GM12878 (cell line): Measurements from ENCODE around the gene HSPA12B. TPM values are rescaled to one million over a fixed set of nuclear protein-coding genes. Genes with fewer than 3 reads are reported as not detected.
A peak's percentile ranks its signal among the peaks of the same experiment; 100 is the strongest.

Source experiments
- ATF2 ChIP-seq: IDR thresholded peaks from 2 replicates; pipeline ENCODE4 v1.6.1; 2012; ENCODE audit warnings: low read length, inconsistent platforms
- BHLHE40 ChIP-seq, 2 experiments: fragments of 450-650 bp in 1 of 2; IDR thresholded peaks; 2 replicates each; pipeline ENCODE4 v1.6.1; 2011 to 2017; ENCODE audit warnings: low read depth in 2 of 2, borderline replicate concordance in 1 of 2, improper control_type of control experiment in 1 of 2, low read length in 1 of 2, mild to moderate bottlenecking in 1 of 2
- BRCA1 ChIP-seq: IDR thresholded peaks from 2 replicates; pipeline ENCODE4 v1.6.1; 2011; ENCODE audit warnings: low read depth, low read length, improper control_type of control experiment
- HCFC1 ChIP-seq: fragments of 150-350 bp; IDR thresholded peaks from 2 replicates; pipeline ENCODE4 v1.6.1; 2014; ENCODE audit warnings: low read length
- IKZF1 ChIP-seq: fragments of 450-650 bp; conservative IDR thresholded peaks from 2 replicates; pipeline ENCODE4 v1.6.1; 2017; ENCODE audit warnings: antibody characterized with exemption, mild to moderate bottlenecking
- NFYA ChIP-seq: IDR thresholded peaks from 2 replicates; pipeline ENCODE4 v1.6.1; 2011; ENCODE audit warnings: low read depth, mild to moderate bottlenecking, low read length, improper control_type of control experiment, borderline replicate concordance
- NKRF ChIP-seq: fragments of 450-650 bp; conservative IDR thresholded peaks from 2 replicates; pipeline ENCODE4 v1.6.1; 2017; ENCODE audit warnings: mild to moderate bottlenecking, moderate library complexity
- PML ChIP-seq: IDR thresholded peaks from 2 replicates; pipeline ENCODE4 v1.6.1; 2012; ENCODE audit warnings: low read length, inconsistent platforms
- RELB ChIP-seq: fragments of 450-650 bp; IDR thresholded peaks from 2 replicates; pipeline ENCODE4 v1.6.1; 2017; ENCODE audit warnings: low read depth, mild to moderate bottlenecking, moderate library complexity
- SP1 ChIP-seq: IDR thresholded peaks from one replicate; pipeline ENCODE4 v1.6.1; 2011; ENCODE audit warnings: low read depth, low read length
- TARDBP ChIP-seq: IDR thresholded peaks from 2 replicates; pipeline ENCODE4 v1.6.1; 2016; ENCODE audit warnings: borderline replicate concordance
- ZBTB11 ChIP-seq: fragments of 450-650 bp; formaldehyde crosslinking; IDR thresholded peaks from 2 replicates; pipeline ENCODE4 v1.5.0; 2022; ENCODE audit warnings: mild to moderate bottlenecking, missing genetic modification characterization
- ZBTB40 ChIP-seq: fragments of 450-650 bp; IDR thresholded peaks from 2 replicates; pipeline ENCODE4 v1.6.1; 2016; ENCODE audit warnings: mild to moderate bottlenecking, moderate library complexity, borderline replicate concordance
- ZNF274 ChIP-seq: IDR thresholded peaks from one replicate; pipeline ENCODE4 v1.8.0; 2011; ENCODE audit not compliant: insufficient read length, insufficient read depth
- polyA plus RNA-seq, 11 experiments: library from polyadenylated mRNA; depleted of rRNA in 4 of 11; unstranded in 6 of 11; stranded (reverse) in 5 of 11; fragments of >200 nt; fragmentation: Nextera tagmentation in 4 of 11; fragmentation: Illumina TruSeq in 1 of 11; extraction: Ambion mirVana in 4 of 11; extraction: Trizol in 1 of 11; gene quantifications; 1 replicate in 1 of 11; 2 replicates in 10 of 11; pipeline versions ENCODE4 v1.2.1 to v1.2.3, GENCODE V29; 2011 to 2016; ENCODE audit warnings: inconsistent platforms in 2 of 11, missing spikeins in 2 of 11, low read depth in 1 of 11
- total RNA-seq, 4 experiments: library from RNA; depleted of rRNA in 3 of 4; stranded (reverse); fragments of >200 nt in 3 of 4; fragmentation: Illumina TruSeq in 1 of 4; extraction: Trizol in 1 of 4; gene quantifications; 2 replicates each; pipeline versions ENCODE4 v1.2.1 to v1.2.3, GENCODE V29; 2013 to 2021

Gene HSPA12B
- total and polyA plus RNA-seq, 10 of the 15 experiments (the other 5 are each of a cell fraction or from before 2014, with no cell fraction given) = 0.08 TPM; not detected in 9

- no peak for TF ChIP-seq ZBTB40
- TF ChIP-seq IKZF1 = peak; percentile 94
- peak; percentile 20 to 77; a peak in 3 of 4 replicates for TF ChIP-seq BHLHE40 (IDR thresholded peaks at IDR 0.05; ENCODE audit: borderline replicate concordance in 1 of 2, low read depth in 2 of 2, low read length in 1 of 2)
- TF ChIP-seq PML = no peak
- no peak for TF ChIP-seq ATF2
- no peak for TF ChIP-seq ZNF274
- 0 out of 2 replicates have a peak, but pooled peaks have one; percentile 7 for TF ChIP-seq HCFC1
- no peak for TF ChIP-seq BRCA1
- TF ChIP-seq ZBTB11 (CRISPR knock-in tag) = no peak
- peak; percentile 84 for TF ChIP-seq RELB
- TF ChIP-seq NKRF = peak; percentile 74
- TF ChIP-seq NFYA = no peak
- TF ChIP-seq SP1 = peak; percentile 54
- TF ChIP-seq TARDBP = no peak
Measured at GRCh38 chr20:3795511-3796468, 63.3 kb downstream of the HSPA12B start, which contains the start of gene CDC25B (continued).
